Measurements from ENCODE around the gene SMIM45.

The SMIM45 gene

DNA sequence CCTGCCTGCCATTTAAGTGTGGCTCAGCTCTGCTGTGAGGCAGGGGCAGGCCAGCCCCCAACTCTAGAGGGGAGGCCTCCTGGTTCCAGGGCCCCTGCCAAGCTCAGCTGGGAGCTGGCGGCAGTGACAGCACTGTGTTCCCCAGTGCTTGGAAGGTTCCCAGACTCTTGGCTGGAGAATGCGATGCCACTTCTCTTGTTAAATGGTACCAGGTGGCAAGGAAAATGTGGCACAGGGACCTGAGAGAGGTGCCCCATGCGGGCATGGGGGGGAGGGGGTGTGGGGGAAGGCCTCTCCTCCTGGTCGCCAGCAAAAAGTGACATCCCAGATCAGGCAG is 17.0 kb upstream of the SMIM45 start:
- no peak overlapping the region for H3K4me3 ChIP-seq (IDR thresholded peaks at IDR 0.05; ENCODE audit: insufficient read depth, low read depth, low read length)
- no peak overlapping the region for H3K4me2 ChIP-seq
- no peak overlapping the region for H3K9ac ChIP-seq
- peaks cover 1% of the 10 kb centered on the region for H3K4me1 ChIP-seq (ENCODE audit: low read depth, poor library complexity, severe bottlenecking)
- no peaks in the 10 kb centered on the region for H3K36me3 ChIP-seq (ENCODE audit: insufficient read depth)
- H2AFZ ChIP-seq (ENCODE audit: low read depth) = no peak overlapping the region
- no peaks in the 10 kb centered on the region for H3K27me3 ChIP-seq (ENCODE audit: insufficient read depth, low read depth)
- no peak overlapping the region for H3K27ac ChIP-seq
- H4K20me1 ChIP-seq (ENCODE audit: insufficient read depth) = no peaks in the 10 kb centered on the region
- H3K79me2 ChIP-seq (ENCODE audit: insufficient read depth, low read depth) = no peaks in the 10 kb centered on the region; the same call in 1 of the 2 replicates
- TF ChIP-seq, protein P1, sequence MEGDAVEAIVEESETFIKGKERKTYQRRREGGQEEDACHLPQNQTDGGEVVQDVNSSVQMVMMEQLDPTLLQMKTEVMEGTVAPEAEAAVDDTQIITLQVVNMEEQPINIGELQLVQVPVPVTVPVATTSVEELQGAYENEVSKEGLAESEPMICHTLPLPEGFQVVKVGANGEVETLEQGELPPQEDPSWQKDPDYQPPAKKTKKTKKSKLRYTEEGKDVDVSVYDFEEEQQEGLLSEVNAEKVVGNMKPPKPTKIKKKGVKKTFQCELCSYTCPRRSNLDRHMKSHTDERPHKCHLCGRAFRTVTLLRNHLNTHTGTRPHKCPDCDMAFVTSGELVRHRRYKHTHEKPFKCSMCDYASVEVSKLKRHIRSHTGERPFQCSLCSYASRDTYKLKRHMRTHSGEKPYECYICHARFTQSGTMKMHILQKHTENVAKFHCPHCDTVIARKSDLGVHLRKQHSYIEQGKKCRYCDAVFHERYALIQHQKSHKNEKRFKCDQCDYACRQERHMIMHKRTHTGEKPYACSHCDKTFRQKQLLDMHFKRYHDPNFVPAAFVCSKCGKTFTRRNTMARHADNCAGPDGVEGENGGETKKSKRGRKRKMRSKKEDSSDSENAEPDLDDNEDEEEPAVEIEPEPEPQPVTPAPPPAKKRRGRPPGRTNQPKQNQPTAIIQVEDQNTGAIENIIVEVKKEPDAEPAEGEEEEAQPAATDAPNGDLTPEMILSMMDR (conservative IDR thresholded peaks at IDR 0.05; ENCODE audit: low read depth, low read length) = no peak

DNA sequence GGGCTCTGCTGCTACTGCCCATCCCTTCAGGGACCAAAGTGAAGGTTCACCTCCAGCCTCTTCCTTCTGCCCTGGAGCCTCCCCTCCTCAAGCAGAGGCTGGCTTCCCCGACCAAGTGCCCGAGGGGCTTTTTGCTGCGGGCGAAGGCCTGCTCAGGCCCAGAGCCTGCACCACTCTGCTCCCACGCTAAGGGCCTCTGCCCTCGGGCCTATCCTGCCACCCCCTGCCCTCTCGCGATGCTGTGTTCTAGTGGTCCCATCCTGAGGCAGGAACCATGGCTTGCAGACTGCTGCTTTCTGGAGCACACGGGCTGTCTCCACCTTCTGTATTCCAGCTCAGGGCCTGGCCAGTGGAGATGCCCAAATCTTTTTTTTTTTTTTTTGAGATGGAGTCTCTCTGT is 16.4 kb upstream of the SMIM45 start:
- Histone ChIP-seq H3K36me3 (ENCODE audit: insufficient read depth) (no peaks in the 10 kb centered on the region), H3K4me2 (no peak overlapping the region), H2AFZ (ENCODE audit: low read depth) (no peak overlapping the region), H3K27ac (no peak overlapping the region), H3K4me1 (ENCODE audit: low read depth, poor library complexity, severe bottlenecking) (peaks cover 6% of the 10 kb centered on the region), H3K9ac (no peak overlapping the region), H3K4me3 (IDR thresholded peaks at IDR 0.05; ENCODE audit: insufficient read depth, low read depth, low read length) (no peak overlapping the region), H3K27me3 (ENCODE audit: insufficient read depth, low read depth) (no peaks in the 10 kb centered on the region), H4K20me1 (ENCODE audit: insufficient read depth) (no peaks in the 10 kb centered on the region), H3K79me2 (ENCODE audit: insufficient read depth, low read depth) (peaks cover 3% of the 10 kb centered on the region; the same call in 1 of the 2 replicates)
- TF ChIP-seq, protein P1 (conservative IDR thresholded peaks at IDR 0.05; ENCODE audit: low read depth, low read length) = no peak

DNA sequence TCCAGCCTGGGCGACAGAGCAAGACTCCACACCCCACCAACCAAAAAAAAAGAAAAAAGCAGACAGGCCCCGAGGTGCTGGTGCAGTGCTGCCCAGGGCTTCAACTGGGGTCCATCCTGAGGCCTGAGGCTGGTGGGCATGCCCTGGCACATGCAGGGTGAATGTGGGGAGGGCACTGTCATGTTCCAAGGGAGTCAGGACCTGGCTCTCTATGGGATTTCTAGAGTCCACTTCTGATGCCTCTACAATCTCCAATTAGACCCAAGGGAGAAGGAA is 15.1 kb upstream of the SMIM45 start:
- H3K9ac ChIP-seq = no peak overlapping the region
- H4K20me1 ChIP-seq (ENCODE audit: insufficient read depth) = peaks cover 4% of the 10 kb centered on the region; the same call in 1 of the 2 replicates
- H3K27ac ChIP-seq = no peak overlapping the region
- H3K4me3 ChIP-seq (IDR thresholded peaks at IDR 0.05; ENCODE audit: insufficient read depth, low read depth, low read length) = no peak overlapping the region
- H3K4me1 ChIP-seq (ENCODE audit: low read depth, poor library complexity, severe bottlenecking) = peaks cover 14% of the 10 kb centered on the region
- H3K4me2 ChIP-seq = no peak overlapping the region
- no peaks in the 10 kb centered on the region for H3K27me3 ChIP-seq (ENCODE audit: insufficient read depth, low read depth)
- H2AFZ ChIP-seq (ENCODE audit: low read depth) = no peak overlapping the region
- TF ChIP-seq, protein P1 (conservative IDR thresholded peaks at IDR 0.05; ENCODE audit: low read depth, low read length) = no peak
- peaks cover 8% of the 10 kb centered on the region; the same call in 1 of the 2 replicates for H3K79me2 ChIP-seq (ENCODE audit: insufficient read depth, low read depth)
- H3K36me3 ChIP-seq (ENCODE audit: insufficient read depth) = no peaks in the 10 kb centered on the region; the same call in 1 of the 2 replicates

DNA sequence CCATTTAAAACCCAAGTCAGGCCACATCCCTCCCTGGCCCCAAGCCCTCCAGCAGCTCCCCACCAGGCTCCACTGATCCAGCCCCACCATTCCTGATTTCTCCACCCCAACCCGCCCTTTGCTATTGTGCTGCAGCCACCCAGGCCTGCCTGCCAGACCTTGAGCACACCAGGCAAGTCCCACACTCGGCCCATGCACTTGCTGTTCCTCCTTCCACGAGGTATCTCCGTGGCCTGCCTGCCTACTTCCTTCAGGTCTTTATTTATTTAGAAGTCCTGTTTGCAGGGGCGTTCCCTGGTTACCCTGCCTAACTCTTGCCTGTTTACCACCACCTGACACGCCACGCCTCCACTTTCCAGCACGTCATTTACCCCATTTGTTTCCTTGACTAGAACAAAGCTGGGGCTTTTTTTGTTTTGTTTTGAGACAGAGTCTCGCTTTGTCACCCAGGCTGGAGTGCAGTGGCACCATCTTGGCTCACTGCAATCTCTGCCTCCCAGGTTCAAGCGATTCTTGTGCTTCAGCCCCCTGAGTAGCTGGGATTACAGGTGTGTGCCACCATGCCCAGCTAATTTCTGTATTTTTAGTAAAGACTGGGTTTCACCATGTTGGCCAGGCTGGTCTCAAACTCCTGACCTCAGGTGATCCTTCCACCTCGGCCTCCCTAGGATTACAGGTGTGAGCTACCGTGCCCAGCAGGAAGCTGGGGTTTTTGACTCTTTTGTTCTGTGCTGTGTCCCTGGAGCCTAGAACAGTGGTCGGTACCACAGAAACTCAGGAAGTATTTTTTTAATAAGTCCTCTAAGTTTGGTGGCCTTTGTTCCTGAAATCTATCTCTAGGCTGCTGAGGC is 11.7 kb upstream of the SMIM45 start:
- Histone ChIP-seq H3K27ac (peak overlapping the region; percentile 27; the same call in 1 of the 2 replicates), H2AFZ (ENCODE audit: low read depth) (no peak overlapping the region), H3K36me3 (ENCODE audit: insufficient read depth) (peaks cover 3% of the 10 kb centered on the region; the same call in 1 of the 2 replicates), H3K27me3 (ENCODE audit: insufficient read depth, low read depth) (no peaks in the 10 kb centered on the region), H3K4me3 (IDR thresholded peaks at IDR 0.05; ENCODE audit: insufficient read depth, low read depth, low read length) (no peak overlapping the region), H4K20me1 (ENCODE audit: insufficient read depth) (peaks cover 4% of the 10 kb centered on the region; the same call in 1 of the 2 replicates), H3K9ac (no peak overlapping the region), H3K4me2 (no peak overlapping the region), H3K4me1 (ENCODE audit: low read depth, poor library complexity, severe bottlenecking) (peaks cover 21% of the 10 kb centered on the region), H3K79me2 (ENCODE audit: insufficient read depth, low read depth) (peaks cover 22% of the 10 kb centered on the region; the same call in 1 of the 2 replicates)
- TF ChIP-seq, protein P1 (conservative IDR thresholded peaks at IDR 0.05; ENCODE audit: low read depth, low read length) = no peak
